Ramos (cell line): ENCODE measurements around the gene KCTD17.
"Not testable (repeated sequence)": the region's sequence is repeated elsewhere in the genome, so short reads cannot be mapped to it uniquely, and the experiment has no call there.

ENCODE experiments used
- in situ Hi-C: fragments of 300-500 bp; cut with MboI; formaldehyde crosslinking; loops from one replicate; pipeline ENCODE4 v1.14.3; 2022; ENCODE audit warnings: low sequenced_read_pairs; ENCODE audit not compliant: unreplicated experiment

Gene KCTD17

DNA sequence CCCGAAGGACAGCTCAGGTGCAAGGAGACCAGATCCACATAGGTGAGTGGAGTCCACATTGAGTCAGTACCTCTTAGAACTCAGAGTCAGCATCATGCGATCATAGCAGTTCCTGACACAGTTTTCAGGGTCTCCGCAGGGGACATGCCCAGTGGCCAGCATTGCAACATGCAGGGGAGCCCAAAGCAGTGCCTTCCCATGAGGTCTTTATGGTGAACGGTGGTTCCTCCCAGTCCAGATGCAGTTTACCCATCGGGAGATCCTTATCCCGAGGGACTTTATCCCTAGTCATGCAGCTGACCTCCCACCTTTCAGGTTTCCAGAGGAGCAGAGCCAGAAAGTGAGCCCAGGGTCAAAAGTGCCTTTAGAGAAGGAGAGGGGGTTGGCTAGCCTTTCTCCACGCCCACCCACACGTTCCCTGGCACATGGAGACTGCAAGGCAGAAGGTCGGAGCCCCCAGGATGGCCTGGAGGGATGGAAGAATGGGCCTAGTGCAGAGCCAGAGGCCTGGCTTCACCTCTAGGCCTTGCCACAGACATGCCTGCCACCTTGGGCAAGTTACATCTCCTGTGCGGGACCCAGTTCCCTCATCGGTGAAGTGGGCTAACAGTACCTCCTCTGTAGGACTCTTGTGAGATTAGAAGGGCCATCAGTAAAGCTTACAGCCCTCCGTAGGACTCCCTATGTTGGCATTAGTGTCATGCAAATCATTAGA lies 6.4 kb downstream of the KCTD17 start:
- in situ Hi-C loops, result no loop called here

DNA sequence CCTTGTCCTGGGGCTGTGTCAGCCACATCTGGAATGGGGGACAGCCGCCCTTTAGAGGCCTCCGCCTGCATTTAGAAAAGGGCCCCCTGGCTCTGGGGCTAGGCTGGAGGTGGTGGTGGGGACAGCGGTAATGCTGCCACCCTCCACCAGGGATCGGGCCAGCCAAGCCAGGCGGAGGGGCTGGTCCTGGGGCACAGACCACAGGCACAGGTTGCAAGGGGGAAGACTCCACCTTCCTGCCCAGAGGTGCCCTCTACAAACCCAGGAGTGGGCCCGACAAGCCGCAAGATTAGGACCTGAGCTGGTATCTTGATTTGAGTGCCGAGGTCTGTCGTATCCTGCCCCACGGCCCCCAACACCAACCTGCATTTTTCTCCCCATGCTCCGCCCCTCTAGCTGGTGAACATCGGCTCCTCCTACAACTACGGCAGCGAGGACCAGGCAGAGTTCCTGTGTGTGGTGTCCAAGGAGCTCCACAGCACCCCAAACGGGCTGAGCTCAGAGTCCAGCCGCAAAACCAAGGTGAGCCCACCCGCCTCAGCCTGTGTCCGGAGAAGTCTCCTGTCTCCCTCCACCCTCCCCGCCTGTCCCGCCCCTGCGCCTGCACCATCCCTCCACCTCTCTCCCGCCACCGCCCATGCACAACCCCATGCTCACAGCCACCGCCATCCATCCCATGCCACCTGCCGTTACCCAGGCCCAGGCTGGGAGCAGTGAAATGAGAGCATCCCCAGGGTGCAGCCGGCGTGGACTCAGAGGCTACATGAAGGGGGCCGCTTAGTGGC lies 7.6 kb downstream of the KCTD17 start:
- in situ Hi-C loops, result no loop called here

DNA sequence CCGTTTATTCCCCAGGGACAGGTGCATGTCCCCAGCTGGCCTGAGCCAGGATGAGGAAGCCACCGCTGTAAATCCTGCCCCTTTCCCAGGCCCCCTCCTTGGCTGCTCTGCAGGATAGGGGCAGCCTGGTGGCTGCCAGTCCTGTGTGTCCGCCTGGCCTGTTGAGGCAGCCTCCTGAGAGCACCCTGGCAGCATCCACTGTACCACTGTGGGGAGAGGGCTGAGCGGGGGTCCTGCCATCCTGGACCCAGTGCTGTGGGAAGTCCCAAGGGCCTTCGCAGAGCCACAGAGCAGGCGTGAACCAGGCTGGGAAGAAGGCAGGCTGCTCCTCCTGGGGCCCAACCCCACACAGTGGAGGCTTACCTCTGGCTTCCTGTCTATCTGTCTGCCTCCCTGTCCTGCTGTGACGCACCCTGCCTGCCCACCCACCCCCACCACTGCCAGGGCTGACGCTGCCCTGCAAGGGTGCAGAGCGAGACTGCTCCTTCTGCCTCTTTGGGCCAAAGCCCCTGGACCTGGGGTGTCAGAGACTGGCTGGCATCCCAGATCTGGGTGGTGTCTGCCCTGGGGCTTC lies 8.4 kb downstream of the KCTD17 start:
- in situ Hi-C loops, result no loop called here

DNA sequence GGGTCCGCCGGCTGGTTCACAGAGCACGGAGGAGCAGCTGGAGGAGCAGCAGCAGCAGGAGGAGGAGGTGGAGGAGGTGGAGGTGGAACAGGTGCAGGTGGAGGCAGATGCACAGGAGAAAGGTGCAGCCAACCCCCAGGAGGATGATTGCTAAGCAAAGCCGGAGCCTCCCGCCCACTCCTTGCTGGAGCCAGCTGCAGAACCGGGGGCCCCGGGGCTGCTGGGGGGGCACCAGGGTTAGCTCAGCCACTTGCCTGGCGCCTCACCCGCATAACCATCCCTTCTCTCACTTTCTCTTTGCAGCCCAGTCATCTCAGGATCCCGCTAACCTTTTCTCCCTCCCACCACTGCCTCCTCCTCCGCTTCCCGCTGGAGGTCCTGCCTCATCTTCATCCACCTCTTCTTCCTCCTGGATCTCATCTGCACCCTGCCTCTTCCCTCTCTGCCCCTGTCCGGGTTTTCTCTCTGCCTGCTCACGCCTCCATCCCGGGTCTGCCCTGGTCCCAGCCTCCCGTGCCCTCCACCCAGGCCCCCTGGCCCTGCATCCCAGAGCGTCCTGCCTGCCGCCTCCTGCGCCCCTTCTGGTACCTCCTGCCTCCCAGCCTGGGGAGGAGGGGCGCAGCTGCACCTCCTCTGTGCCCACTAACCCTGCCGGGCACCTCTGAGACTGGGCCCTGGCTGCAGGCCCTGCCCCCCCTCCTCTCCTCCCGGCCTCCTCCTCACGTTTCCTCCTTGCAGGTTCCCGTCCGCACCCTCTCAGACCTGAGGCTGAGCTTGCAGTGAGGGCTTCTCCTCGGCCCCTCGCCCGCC lies 9.5 kb downstream of the KCTD17 start:
- in situ Hi-C loops, result no loop called here

DNA sequence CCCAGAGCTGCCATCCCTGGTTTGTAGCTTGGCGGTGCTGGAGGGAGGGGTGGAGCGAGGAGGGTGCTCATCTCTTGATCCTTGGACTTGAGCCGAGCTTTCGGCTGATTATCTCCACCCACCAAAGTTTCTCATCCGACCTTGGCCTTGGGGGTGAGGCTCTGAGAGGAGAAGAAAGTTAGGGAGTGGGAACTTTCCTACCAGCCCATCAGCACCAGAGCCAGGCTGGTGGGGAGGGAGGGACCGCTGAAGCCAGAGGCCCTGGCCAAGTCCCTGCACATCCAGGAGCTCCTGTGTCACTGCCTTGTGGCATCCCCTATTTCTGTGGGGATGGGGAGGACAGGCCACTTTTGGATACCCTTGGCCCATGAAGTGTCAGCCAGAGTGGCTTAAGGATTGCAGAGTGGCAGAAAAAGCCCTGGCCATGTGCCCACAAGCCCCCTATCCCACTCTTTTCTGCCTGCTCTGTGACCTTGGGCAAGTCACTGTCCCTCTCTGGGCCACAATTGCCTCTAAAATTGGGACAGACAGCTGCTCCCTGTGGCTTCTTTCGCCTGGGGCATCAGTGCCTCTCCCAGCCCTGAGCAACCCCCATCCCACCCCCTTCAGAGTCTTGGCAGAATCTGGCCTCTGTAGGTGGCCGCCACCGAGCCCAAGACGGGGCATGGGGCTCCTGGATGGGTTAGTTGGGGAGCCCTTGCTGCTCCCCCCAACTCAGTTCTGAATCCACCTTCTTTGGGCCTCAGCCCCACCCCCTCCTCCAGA lies 10.3 kb downstream of the KCTD17 start:
- in situ Hi-C loops, result no loop called here

GRCh38 chr22:37062376-37062675 lies 10.8 kb downstream of the KCTD17 start:
- in situ Hi-C loops, result no loop called here

- in situ Hi-C loops, result no loop called here
Measured at GRCh38 chr22:37062702-37063381, 11.3 kb downstream of the KCTD17 start.

DNA sequence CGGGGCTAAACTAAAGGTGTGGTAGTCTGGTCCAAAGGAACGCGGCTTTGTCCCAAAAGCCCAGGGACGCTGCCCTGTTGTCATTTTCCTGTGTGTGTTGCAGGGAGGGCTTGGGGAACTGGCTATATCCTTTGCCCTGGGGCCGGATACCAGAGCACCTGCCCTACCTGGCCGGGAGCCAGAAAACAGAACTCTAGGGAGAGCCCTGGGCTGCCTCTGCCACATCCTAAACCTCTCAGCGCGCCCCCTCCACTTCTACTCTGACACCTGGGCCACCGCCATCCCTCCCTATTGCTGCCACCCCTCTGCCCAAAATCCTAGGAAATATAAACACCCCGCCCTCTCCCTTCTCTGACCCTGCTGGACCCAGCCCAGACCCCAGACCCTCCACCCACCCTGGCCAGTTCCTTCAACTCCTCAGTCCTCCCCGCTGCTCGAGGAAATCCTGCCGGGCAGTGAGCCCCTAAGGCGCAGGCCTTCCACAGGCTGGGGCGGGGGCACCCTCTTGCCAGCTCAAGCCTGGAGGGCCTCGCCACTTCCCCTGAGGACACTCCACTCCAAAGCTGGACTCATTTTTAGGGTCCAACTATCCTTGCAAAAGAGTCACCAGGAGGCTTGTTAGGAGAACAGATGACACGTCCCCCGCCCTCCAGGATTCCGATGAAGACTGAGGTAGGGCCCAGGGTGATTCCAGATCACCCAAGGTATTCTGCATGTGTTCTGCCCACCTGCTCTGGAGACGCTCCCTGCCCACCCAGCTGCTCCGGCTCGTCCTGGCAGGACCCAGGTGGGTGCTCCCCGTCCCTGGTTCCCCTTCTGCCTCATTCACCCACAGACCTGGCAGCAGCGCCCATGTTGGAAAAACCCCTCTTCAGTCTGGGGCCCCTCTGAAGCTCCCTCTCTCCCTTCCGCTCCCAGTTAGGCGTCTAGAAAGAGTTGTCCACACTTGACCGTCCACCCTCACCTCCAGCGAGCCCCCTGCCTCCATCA lies 12.2 kb downstream of the KCTD17 start:
- in situ Hi-C loops, result no loop called here

DNA sequence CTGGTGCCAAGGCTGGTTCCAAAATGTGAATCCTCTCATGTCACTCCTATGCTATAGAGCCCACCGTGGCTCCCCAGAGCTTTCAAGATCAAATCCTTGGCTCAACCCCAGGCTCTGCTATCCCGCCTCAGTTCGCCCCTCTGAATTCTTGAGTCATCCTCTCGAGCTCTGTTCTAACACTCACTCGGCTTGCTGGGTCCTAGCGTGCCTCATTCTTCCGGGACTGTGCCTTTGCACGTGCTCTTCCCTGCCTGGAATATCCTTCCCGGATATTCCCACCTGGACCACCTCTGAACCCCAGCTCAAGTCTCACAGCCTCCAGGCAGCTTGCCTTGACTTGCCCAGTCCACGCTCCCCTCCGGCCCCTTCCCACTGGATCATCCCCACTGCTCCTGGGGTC lies 13.0 kb downstream of the KCTD17 start:
- in situ Hi-C loops, result no loop called here

- in situ Hi-C loops, result no loop called here
Measured at GRCh38 chr22:37065180-37065579, 13.6 kb downstream of the KCTD17 start.

DNA sequence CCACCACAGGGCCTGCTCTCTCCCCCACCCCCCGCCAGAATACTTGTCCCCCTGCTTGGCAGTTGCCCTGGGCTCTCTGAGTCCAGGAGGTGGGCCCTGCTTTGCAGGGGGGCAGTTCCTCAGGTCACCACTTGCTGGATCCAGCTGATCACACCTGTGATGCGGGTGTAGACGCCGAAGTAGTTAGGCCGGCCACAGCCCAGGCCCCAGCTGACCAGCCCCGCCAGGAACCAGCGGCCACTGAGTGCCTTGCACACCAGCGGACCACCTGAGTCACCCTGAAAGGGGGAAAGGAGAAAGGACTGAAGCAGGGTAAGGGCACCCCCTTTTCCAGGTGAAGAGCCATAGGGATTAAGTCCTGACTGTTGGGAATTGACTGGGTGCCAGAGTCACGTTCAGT lies 14.4 kb downstream of the KCTD17 start:
- in situ Hi-C loops, result no loop called here

GRCh38 chr22:37067428-37067827 lies 15.9 kb downstream of the KCTD17 start:
- in situ Hi-C loops, result no loop called here

- in situ Hi-C loops, result no loop called here
Measured at GRCh38 chr22:37068859-37069258, 17.3 kb downstream of the KCTD17 start.

GRCh38 chr22:37069319-37069718 lies 17.8 kb downstream of the KCTD17 start:
- in situ Hi-C loops, result no loop called here

GRCh38 chr22:37069719-37070118 lies 18.2 kb downstream of the KCTD17 start:
- in situ Hi-C loops, result no loop called here

DNA sequence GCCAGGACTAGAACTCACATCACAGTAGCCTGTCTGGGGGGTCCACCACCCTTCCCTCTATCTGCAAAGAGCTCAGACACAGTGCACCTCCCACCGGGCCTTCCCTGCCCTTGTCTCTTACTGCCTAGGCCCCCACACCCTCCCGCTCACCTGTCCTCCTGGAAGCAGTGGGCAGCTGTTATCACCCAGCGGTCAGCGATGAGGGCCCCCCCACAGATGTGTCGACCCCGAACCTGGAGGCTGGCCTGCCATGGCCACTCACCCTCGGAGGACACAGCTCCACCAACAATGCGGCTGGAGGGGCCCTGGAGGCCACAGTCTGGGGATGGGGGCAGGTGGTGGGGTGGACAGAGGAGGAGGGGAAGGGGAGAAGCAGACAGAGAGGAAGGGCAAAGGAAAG lies 18.8 kb downstream of the KCTD17 start:
- in situ Hi-C loops, result no loop called here

DNA sequence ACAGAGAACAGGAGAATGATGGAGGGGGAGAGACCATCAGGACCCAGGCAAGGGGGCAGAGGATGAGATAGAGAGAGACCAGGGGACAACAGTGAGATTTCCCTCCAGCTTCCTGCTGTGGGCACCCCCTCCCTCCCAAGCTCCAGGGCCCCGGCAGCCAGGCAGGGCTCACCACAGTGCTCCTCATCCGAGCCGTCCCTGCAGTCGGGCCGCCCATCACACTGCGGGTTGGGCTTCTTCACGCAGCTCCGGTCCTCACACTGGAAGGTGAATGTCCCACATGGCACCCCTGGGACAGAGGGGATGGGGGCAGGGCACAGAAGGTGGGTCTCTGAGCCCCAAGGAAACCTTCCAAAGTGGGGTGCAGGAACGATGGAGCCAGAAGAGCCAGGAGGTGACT lies 19.2 kb downstream of the KCTD17 start:
- in situ Hi-C loops, result no loop called here

- in situ Hi-C loops, result not testable (repeated sequence)
Measured at GRCh38 chr22:37071850-37072592, 20.5 kb downstream of the KCTD17 start.
